Esophagus muscularis mucosa (tissue), 4 donors: Measurements from ENCODE around the gene TSTD1. TPM values are rescaled to one million over a fixed set of nuclear protein-coding genes. Genes with fewer than 3 reads are reported as not detected.

ENCODE experiments used
- DNase-seq: peaks from one replicate; pipeline ENCODE4 v3.0.0-alpha.2; 2017; ENCODE audit errors: extremely low spot score
- H3K27ac ChIP-seq, 4 donors: fragments of 200-600 bp; sonication (generic); replicated peaks in 1 of 4; 1 replicate in 3 of 4; 2 replicates in 1 of 4; pipeline ENCODE4 v1.5.1; 2016 to 2019; ENCODE audit warnings: mild to moderate bottlenecking in 1 of 4
- H3K27me3 ChIP-seq, 4 donors: fragments of 200-600 bp; sonication (generic); one replicate each; pipeline versions ENCODE4 v1.5.1 to v1.6.0; 2016 to 2019
- H3K36me3 ChIP-seq, 4 donors: fragments of 200-600 bp; sonication (generic); one replicate each; pipeline ENCODE4 v1.5.1; 2016 to 2019
- H3K4me1 ChIP-seq, 4 donors: fragments of 200-600 bp; sonication (generic); one replicate each; pipeline ENCODE4 v1.5.1; 2016 to 2019
- H3K4me3 ChIP-seq, 4 donors: fragments of 200-600 bp; sonication (generic); 1 replicate in 2 of 4; 2 replicates in 2 of 4; pipeline ENCODE4 v1.5.1; 2016 to 2019; ENCODE audit warnings: mild to moderate bottlenecking in 4 of 4, moderate library complexity in 1 of 4
- H3K9me3 ChIP-seq, 4 donors: fragments of 200-600 bp; sonication (generic); 1 replicate in 3 of 4; 2 replicates in 1 of 4; pipeline ENCODE4 v1.5.1; 2016 to 2019
- CTCF ChIP-seq, 3 experiments: fragments of 200-600 bp in 2 of 3; fragments of 450-650 bp in 1 of 3; sonication (generic) in 2 of 3; IDR thresholded peaks; one replicate each; pipeline ENCODE4 v1.5.1; 2017 to 2019; ENCODE audit warnings: antibody characterized with exemption in 3 of 3, mild to moderate bottlenecking in 2 of 3, moderate library complexity in 1 of 3
- EP300 ChIP-seq: sonication (generic); formaldehyde crosslinking; IDR thresholded peaks from one replicate; pipeline ENCODE4 v1.6.1; 2017; ENCODE audit warnings: antibody characterized with exemption
- POLR2A ChIP-seq: fragments of 450-650 bp; IDR thresholded peaks from one replicate; pipeline ENCODE4 v1.6.1; 2017; ENCODE audit warnings: antibody characterized with exemption, moderate library complexity, mild to moderate bottlenecking, low read depth
- POLR2AphosphoS5 ChIP-seq, 2 donors: sonication (generic); formaldehyde crosslinking; IDR thresholded peaks; one replicate each; pipeline ENCODE4 v1.6.1; 2017; ENCODE audit warnings: antibody characterized with exemption in 2 of 2
- WGBS: methylation state at CpG from one replicate; pipeline ENCODE4 v1.1.5; 2018; 5-methylcytosine and 5-hydroxymethylcytosine counted together
- intact Hi-C: fragments of 100-400 bp; cut with DNase I; formaldehyde crosslinking; loops from one replicate; pipeline ENCODE4 v1.15.1; 2023
- total RNA-seq, 4 donors: library from RNA; depleted of rRNA; stranded (reverse); fragments of >200 nt; gene quantifications; one replicate each; pipeline versions ENCODE4 v1.1.0 to v1.2.1, GENCODE V29; 2016

The TSTD1 gene, protein sequence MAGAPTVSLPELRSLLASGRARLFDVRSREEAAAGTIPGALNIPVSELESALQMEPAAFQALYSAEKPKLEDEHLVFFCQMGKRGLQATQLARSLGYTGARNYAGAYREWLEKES
- 10 to 100 TPM; 19.0 to 46.5 (median 29.4) TPM for total RNA-seq

- Histone ChIP-seq H3K4me3 (peak within 1 kb of the TSS; percentile 56 to 76 (median 62)), H3K27me3 (no peaks in the 10 kb centered on the region), H3K4me1 (peaks cover 1 to 37% (median 24%) of the 10 kb centered on the region in 4 donors), H3K9me3 (no peaks in the 10 kb centered on the region), H3K36me3 (peaks cover 33 to 53% (median 38%) of the 10 kb centered on the region in 4 donors), H3K27ac (peak within 1 kb of the TSS in 2 of 4 donors; percentile 37 to 48)
- WGBS, result 25% methylated on average over 40 of the region's 54 CpGs
- TF ChIP-seq CTCF (IDR thresholded peaks at IDR 0.05) (no peak), EP300 (no peak), POLR2AphosphoS5 (IDR thresholded peaks at IDR 0.05) (peak in 1 of 2 donors; percentile 52), POLR2A (no peak)
- intact Hi-C loops, result no loop called here
- no peak for DNase-seq
These were observed at the start of gene TSTD1 for GRCh38 chr1:161038523-161039153. Gene TSTD1 (minus strand): TSS chr1:161038964. CDS start chr1:161038889, 75 bp downstream.

DNA sequence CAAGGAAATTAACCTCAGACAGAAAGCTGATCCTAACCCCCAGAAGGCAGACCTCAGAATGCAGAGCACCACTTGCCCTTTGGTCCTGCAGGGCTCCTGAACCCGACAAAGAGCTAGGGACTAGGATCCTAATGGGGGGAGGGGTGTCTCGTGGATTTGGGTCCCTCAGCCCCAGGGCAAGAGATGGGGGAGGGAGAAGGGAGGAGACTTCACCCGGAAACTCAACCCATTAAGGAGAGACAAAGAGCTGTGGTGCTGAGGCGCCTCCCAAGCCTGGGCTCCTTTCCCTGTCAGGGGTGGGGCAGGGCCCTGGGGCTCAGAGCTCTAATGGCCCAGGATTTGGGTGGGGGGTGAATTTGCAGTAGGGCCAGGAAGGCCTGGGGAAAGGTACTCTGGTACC is 47.7 kb upstream of the TSTD1 start:
- 78% methylated on average over 4 of the region's 4 CpGs for WGBS
- intact Hi-C loops, result no loop called here
- Histone ChIP-seq H3K9me3 (no peaks in the 10 kb centered on the region), H3K36me3 (no peaks in the 10 kb centered on the region), H3K4me1 (no peaks in the 10 kb centered on the region), H3K4me3 (no peak overlapping the region), H3K27me3 (peaks cover 0 to 17% (median 0%) of the 10 kb centered on the region in 4 donors), H3K27ac (no peak overlapping the region)
- no peak for DNase-seq
- TF ChIP-seq POLR2AphosphoS5 (IDR thresholded peaks at IDR 0.05) (no peak), POLR2A (no peak), CTCF (IDR thresholded peaks at IDR 0.05) (no peak), EP300 (no peak)

DNA sequence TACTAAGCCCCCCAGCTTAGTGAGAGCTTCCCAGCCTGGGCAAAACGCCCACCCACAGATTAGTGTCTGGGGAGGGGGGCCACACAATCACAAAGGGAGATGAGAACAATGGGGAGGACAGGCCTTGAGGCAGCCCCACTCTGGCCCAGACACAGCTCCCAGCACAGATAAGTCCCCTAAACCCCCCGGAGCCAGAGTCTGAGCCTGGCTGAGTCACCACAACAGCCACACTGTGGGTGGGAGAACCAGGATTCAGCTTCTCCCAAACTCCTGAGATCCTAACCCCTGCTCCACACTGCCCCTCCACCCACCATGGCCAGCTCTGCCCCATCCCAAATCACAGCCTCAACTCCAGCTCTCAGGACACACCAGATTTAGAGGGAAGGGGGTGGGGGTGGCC is 46.4 kb upstream of the TSTD1 start:
- Histone ChIP-seq H3K4me3 (no peak overlapping the region), H3K9me3 (no peaks in the 10 kb centered on the region), H3K4me1 (no peaks in the 10 kb centered on the region), H3K27me3 (peaks cover 0 to 17% (median 0%) of the 10 kb centered on the region in 4 donors), H3K36me3 (no peaks in the 10 kb centered on the region), H3K27ac (no peak overlapping the region)
- intact Hi-C loops, result no loop called here
- DNase-seq, result no peak
- WGBS, result 44% methylated on average over 1 of the region's 2 CpGs
- TF ChIP-seq EP300 (no peak), POLR2AphosphoS5 (IDR thresholded peaks at IDR 0.05) (no peak), POLR2A (no peak), CTCF (IDR thresholded peaks at IDR 0.05) (no peak)

DNA sequence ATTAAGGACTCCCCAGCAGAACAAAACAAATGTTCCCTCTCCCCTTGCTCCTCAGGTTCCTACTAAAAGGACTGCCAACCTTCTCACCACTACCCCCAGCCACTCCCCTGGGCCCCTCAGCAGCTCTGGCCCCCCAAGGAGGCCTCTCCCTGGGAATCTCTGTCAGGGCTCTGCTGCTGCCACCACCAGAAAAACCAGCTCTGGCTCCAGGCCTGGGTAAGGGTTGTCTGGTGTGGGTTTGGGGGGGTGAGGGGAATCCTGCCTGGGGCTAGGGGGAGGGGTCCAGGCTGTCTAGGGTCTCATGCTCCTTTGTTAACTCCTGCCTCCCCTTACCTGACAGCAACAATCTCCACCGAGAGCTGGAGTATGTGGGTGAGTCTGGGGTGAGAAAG is 45.8 kb upstream of the TSTD1 start:
- intact Hi-C loops, result no loop called here
- TF ChIP-seq EP300 (no peak), POLR2AphosphoS5 (IDR thresholded peaks at IDR 0.05) (no peak), CTCF (IDR thresholded peaks at IDR 0.05) (no peak), POLR2A (no peak)
- Histone ChIP-seq H3K4me1 (no peaks in the 10 kb centered on the region), H3K9me3 (no peaks in the 10 kb centered on the region), H3K27ac (no peak overlapping the region), H3K4me3 (no peak overlapping the region), H3K36me3 (no peaks in the 10 kb centered on the region), H3K27me3 (peaks cover 0 to 21% (median 0%) of the 10 kb centered on the region in 4 donors)
- no CpG with 5 or more reads among the region's 1 CpG for whole genome bisulfite sequencing
- DNase-seq, result no peak
